HepG2 (cell line): Measurements from ENCODE around the gene IGFN1. TPM values are rescaled to one million over a fixed set of nuclear protein-coding genes. Genes with fewer than 3 reads are reported as not detected.

Experiments used
- ATAC-seq: fragments of 200-7000 bp; cut with Tn5 transposase; 3 replicates; pipeline ENCODE4 v1.9.1; 2020; ENCODE audit warnings: mild to moderate bottlenecking, moderate library complexity
- BruUV-seq: library from RNA; stranded (reverse); fragments of 400-500 nt; replicated peaks from 2 replicates; lab custom pipeline; 2021; lab: Mats Ljungman, UMichigan
- CTCF ChIA-PET: fragments of 300-600 bp; formaldehyde crosslinking; extraction: SDS; loops from one replicate; lab custom pipeline; 2021; ENCODE audit warnings: low total read pairs, inconsistent platforms, low intra/inter-chr PET ratio; lab: Yijun Ruan, JAX
- POLR2A ChIA-PET: fragments of 350-600 bp; sonication (Branson Sonifier 250); formaldehyde crosslinking; loops from one replicate; lab custom pipeline; 2020; ENCODE audit warnings: antibody characterized with exemption, inconsistent platforms; lab: Yijun Ruan, JAX
- DNase-seq: peaks from one replicate; pipeline ENCODE4 v3.0.0-alpha.2; 2015; ENCODE audit warnings: low spot score
- FAIRE-seq: peaks from 3 replicates; lab custom pipeline; 2011; peaks lifted over from hg19 to GRCh38; lab: Jason Lieb, UNC
- H2AFZ ChIP-seq: one replicate; pipeline ENCODE4 v1.6.1; 2011; ENCODE audit warnings: low read length, inconsistent platforms
- H3K27ac ChIP-seq: fragments of 300-600 bp; 3 replicates; pipeline ENCODE4 v1.8.0; 2011; ENCODE audit warnings: mixed run types, mild to moderate bottlenecking, mixed read lengths, low read length, inconsistent platforms; ENCODE audit not compliant: insufficient read depth; ENCODE audit errors: extremely low read length
- H3K27me3 ChIP-seq, 2 experiments: fragments of 200-600 bp in 1 of 2; 2 replicates in 1 of 2; 3 replicates in 1 of 2; pipeline versions ENCODE4 v1.6.0 to v1.8.0; 2011; ENCODE audit warnings: low read length in 2 of 2, mild to moderate bottlenecking in 2 of 2, moderate library complexity in 2 of 2, inconsistent platforms in 1 of 2; ENCODE audit not compliant: insufficient read depth in 2 of 2, control insufficient read depth in 1 of 2
- H3K36me3 ChIP-seq, 2 experiments: fragments of 200-600 bp in 1 of 2; replicated peaks in 1 of 2; 2 replicates in 1 of 2; 3 replicates in 1 of 2; pipeline versions ENCODE4 v1.5.1 to v1.8.0; 2011; ENCODE audit warnings: low read length in 2 of 2, inconsistent platforms in 1 of 2; ENCODE audit not compliant: insufficient read depth in 2 of 2, control insufficient read depth in 1 of 2
- H3K4me1 ChIP-seq: 2 replicates; pipeline ENCODE4 v1.5.1; 2012; ENCODE audit warnings: low read length, inconsistent platforms; ENCODE audit not compliant: insufficient read depth
- H3K4me2 ChIP-seq: 2 replicates; pipeline ENCODE4 v1.6.0; 2011; ENCODE audit warnings: low read depth, low read length, inconsistent platforms
- H3K4me3 ChIP-seq, 3 experiments: fragments of 200-600 bp in 1 of 3; sonication (generic), shearing (Covaris generic) in 1 of 3; replicated peaks in 1 of 3; 2 replicates each; pipeline ENCODE4 v1.5.1; 2011 to 2016; ENCODE audit warnings: low read length in 3 of 3, inconsistent platforms in 2 of 3, low read depth in 2 of 3, mild to moderate bottlenecking in 2 of 3, control low read depth in 1 of 3, mixed read lengths in 1 of 3; ENCODE audit not compliant: insufficient read depth in 1 of 3
- H3K79me2 ChIP-seq: one replicate; pipeline ENCODE4 v1.6.1; 2011; ENCODE audit warnings: low read length, inconsistent platforms; ENCODE audit not compliant: insufficient read depth
- H3K9ac ChIP-seq: 2 replicates; pipeline ENCODE4 v1.6.0; 2011; ENCODE audit warnings: mild to moderate bottlenecking, low read depth, low read length, inconsistent platforms; ENCODE audit not compliant: insufficient read depth
- H3K9me3 ChIP-seq: 2 replicates; pipeline ENCODE4 v1.5.1; 2012; ENCODE audit warnings: mild to moderate bottlenecking, low read length
- H4K20me1 ChIP-seq: 2 replicates; pipeline ENCODE4 v1.6.0; 2011; ENCODE audit warnings: inconsistent platforms, mild to moderate bottlenecking, low read length, moderate library complexity; ENCODE audit not compliant: insufficient read depth
- CTCF ChIP-seq: sonication (generic); formaldehyde crosslinking; IDR thresholded peaks from 2 replicates; pipeline ENCODE4 v1.5.0; 2020; ENCODE audit warnings: mild to moderate bottlenecking, missing genetic modification reagents, moderate library complexity
- FOSL2 ChIP-seq: sonication (generic); formaldehyde crosslinking; IDR thresholded peaks from 2 replicates; pipeline ENCODE4 v1.4.0; 2020; ENCODE audit warnings: missing genetic modification reagents
- HDAC6 ChIP-seq: fragments of 200-600 bp; sonication (generic); IDR thresholded peaks from 2 replicates; pipeline ENCODE4 v1.7.0; 2017; ENCODE audit warnings: mild to moderate bottlenecking, antibody characterized with exemption, low read length, low read depth
- HNF4G ChIP-seq, 2 experiments: sonication (generic) in 1 of 2; formaldehyde crosslinking in 1 of 2; IDR thresholded peaks; 2 replicates each; pipeline versions ENCODE4 v1.4.0 to v1.6.1; 2011 to 2020; ENCODE audit warnings: borderline replicate concordance in 2 of 2, low read depth in 2 of 2, mild to moderate bottlenecking in 2 of 2, low read length in 1 of 2, missing genetic modification reagents in 1 of 2, moderate library complexity in 1 of 2
- PAXIP1 ChIP-seq: sonication (generic); formaldehyde crosslinking; conservative IDR thresholded peaks from 2 replicates; pipeline ENCODE4 v1.4.0; 2020; ENCODE audit warnings: mild to moderate bottlenecking, missing genetic modification reagents, moderate library complexity
- ZNF362 ChIP-seq: sonication (generic); formaldehyde crosslinking; IDR thresholded peaks from 2 replicates; pipeline ENCODE4 v1.4.0; 2020; ENCODE audit warnings: missing genetic modification reagents, mild to moderate bottlenecking, borderline replicate concordance
- ZNF446 ChIP-seq: sonication (generic); formaldehyde crosslinking; IDR thresholded peaks from 2 replicates; pipeline ENCODE4 v1.5.0; 2020; ENCODE audit warnings: mild to moderate bottlenecking, missing genetic modification reagents
- WGBS: methylation state at CpG from one replicate; pipeline ENCODE4 v1.1.6; 2017; ENCODE audit warnings: low lambda C conversion rate; 5-methylcytosine and 5-hydroxymethylcytosine counted together
- in situ Hi-C: cut with HindIII; loops from 2 replicates; pipeline ENCODE4 v1.10.0; 2017; ENCODE audit warnings: low pct_unique_long_range_greater_than_20kb; ENCODE audit not compliant: extremely low pct_ligation_motif_present
- intact Hi-C: fragments of 100-400 bp; cut with micrococcal nuclease; formaldehyde crosslinking; loops from one replicate; pipeline ENCODE4 v1.10.0; 2022; ENCODE audit not compliant: unreplicated experiment
- polyA plus RNA-seq, 8 experiments: library from polyadenylated mRNA; depleted of rRNA in 3 of 8; stranded (reverse) in 7 of 8; unstranded in 1 of 8; fragments of >200 nt; fragmentation: Illumina TruSeq in 4 of 8; extraction: Trizol in 4 of 8; gene quantifications; 2 replicates each; pipeline versions ENCODE4 v1.2.1 to v1.2.3, GENCODE V29; 2011 to 2016; ENCODE audit warnings: low read depth in 4 of 8, missing spikeins in 1 of 8, mixed read lengths in 1 of 8; ENCODE audit not compliant: insufficient read depth in 1 of 8
- total RNA-seq, 5 experiments: library from RNA; depleted of rRNA; stranded (reverse); fragments of >200 nt; fragmentation: Illumina TruSeq; extraction: Trizol; gene quantifications; 2 replicates each; pipeline ENCODE4 v1.2.3, GENCODE V29; 2016; ENCODE audit warnings: low read depth in 1 of 5

IGFN1 gene
- total and polyA plus RNA-seq, 2 of the 13 experiments (the other 11 are each of a cell fraction or from before 2014, with no cell fraction given): 0.04 to 0.05 TPM

- TF ChIP-seq ZNF362 (no peak), HDAC6 (no peak), CTCF (CRISPR knock-in tag) (no peak)
Measured at GRCh38 chr1:201221201-201221846, 30.7 kb downstream of the IGFN1 start (continued).

GRCh38 chr1:201222125-201222524, 31.5 kb downstream of the IGFN1 start:
- intact Hi-C loops: loop anchor here (2.0 to 5.0 kb wide), 3 partner anchors 51 to 135 kb away; partner anchors contain the start of gene ASCL5
- TF ChIP-seq PAXIP1 (CRISPR knock-in tag) (0 out of 2 replicates have a peak, but pooled peaks have one; percentile 28), ZNF446 (no peak), FOSL2 (peak; percentile 12; the same call in 1 of the 2 replicates), HNF4G (IDR thresholded peaks at IDR 0.05; ENCODE audit: borderline replicate concordance, low read depth, low read length) (peak; percentile 41), HNF4G (CRISPR knock-in tag; IDR thresholded peaks at IDR 0.05; ENCODE audit: borderline replicate concordance, low read depth) (no peak)

More at GRCh38 chr1:201222125-201222524, 31.5 kb downstream of the IGFN1 start:
- peak overlapping the region; percentile 47 for H3K9ac ChIP-seq
- ChIA-PET CTCF (interaction anchor here (1.3 to 2.9 kb wide), 3 partner anchors 52 to 136 kb away, joined by 3 to 23 read pairs (median 6); no protein-coding TSS in a partner anchor), POLR2A (no interaction called here)
- peak overlapping the region; percentile 70 for H3K4me2 ChIP-seq
- H3K9me3 ChIP-seq: no peaks in the 10 kb centered on the region
- ATAC-seq: peak; percentile 66
- peaks cover 40% of the 10 kb centered on the region for H3K4me1 ChIP-seq
- H3K27me3 ChIP-seq: peaks cover 9 to 39% of the 10 kb centered on the region in 2 experiments
- no peaks in the 10 kb centered on the region for H4K20me1 ChIP-seq
- peak; percentile 65 for DNase-seq
- H3K36me3 ChIP-seq: no peaks in the 10 kb centered on the region
- H2AFZ ChIP-seq: no peak overlapping the region
- WGBS: 4% methylated on average over 6 of the region's 6 CpGs
- in situ Hi-C loops: no loop called here
- peak; percentile 23 for FAIRE-seq
- H3K27ac ChIP-seq: peak overlapping the region; percentile 42
- no peaks in the 10 kb centered on the region for H3K79me2 ChIP-seq
- peak overlapping the region in 2 of 3 experiments; percentile 9 to 53; a peak in 2 of 6 replicates for H3K4me3 ChIP-seq
- no TSS peak for BruUV-seq
